GM15510 (cell line): ENCODE measurements around the gene NHLH2.

Experiments
- POLR2A ChIP-seq: IDR thresholded peaks from 3 replicates; pipeline ENCODE4 v1.6.1; 2011; ENCODE audit warnings: borderline replicate concordance; ENCODE audit not compliant: insufficient read length; ENCODE audit errors: extremely low read depth

The NHLH2 gene

GRCh38 chr1:115840605-115841460 lies at the start of gene NHLH2:
TSS of gene NHLH2 (minus strand) at chr1:115841126. CDS start at chr1:115838372, 2,754 bp downstream.
- TF ChIP-seq POLR2A: no peak

DNA sequence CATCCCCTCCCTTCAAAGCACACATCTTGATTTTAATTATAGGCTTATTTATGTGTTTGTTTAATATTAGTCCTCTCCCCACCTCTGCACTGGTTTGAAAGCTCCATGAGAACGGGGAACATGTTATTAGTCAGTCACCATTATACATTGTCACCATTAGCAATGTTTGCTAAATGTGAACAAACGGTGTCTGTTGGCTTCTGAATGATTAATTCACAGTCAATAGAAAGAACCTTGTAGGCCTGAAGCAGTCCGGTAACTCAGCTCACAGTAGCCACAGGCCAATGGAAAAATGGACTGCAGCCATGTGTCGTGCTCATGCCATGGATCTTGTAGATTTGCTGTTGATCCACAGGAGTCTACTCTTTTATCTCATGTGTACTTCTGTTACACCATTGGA lies 49.7 kb upstream of the NHLH2 start:
- TF ChIP-seq POLR2A: no peak

DNA sequence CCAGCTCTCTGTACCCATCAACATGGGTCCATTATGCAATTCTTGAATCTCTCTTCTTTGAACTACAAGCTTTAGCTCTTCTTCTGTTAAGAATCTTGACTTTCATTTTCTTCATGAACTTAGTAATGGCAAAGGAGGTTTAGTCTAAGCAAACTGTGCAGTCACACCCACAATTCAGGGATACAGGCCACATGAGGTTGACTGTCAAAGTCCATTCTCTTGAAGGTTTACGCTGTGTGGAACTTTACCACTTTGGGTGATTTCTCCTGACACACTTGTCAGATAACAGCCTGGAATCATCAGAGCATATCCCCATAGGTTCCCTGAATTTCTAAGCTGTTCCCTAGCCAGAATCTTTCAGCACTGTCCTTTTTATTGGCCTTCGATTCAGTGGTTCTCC lies 48.0 kb upstream of the NHLH2 start:
- no peak for TF ChIP-seq POLR2A

- no peak for TF ChIP-seq POLR2A
Measured at GRCh38 chr1:115882913-115883902, 42.3 kb upstream of the NHLH2 start.

GRCh38 chr1:115880981-115881672 lies 40.2 kb upstream of the NHLH2 start:
- TF ChIP-seq POLR2A: no peak

- no peak for TF ChIP-seq POLR2A
Measured at GRCh38 chr1:115879977-115880376, 39.1 kb upstream of the NHLH2 start.

DNA sequence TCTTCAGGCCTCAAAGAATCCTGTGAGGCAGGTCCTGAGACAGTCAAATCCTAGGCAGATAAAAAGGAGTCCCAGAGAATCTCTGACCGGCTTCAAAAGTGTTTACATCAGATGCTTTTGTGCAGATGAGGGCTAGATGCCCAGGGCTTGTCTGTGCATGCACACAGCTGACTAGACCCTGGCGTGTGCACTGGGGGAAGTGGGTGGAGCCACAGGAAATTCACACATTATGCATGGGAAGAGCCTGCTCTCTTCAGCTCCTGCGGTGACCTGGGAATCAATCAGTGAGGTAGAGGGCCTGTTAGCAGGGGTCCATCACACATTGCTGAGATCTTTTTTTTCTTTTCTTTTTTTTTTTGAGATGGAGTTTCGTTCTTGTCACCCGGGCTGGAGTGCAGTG lies 36.6 kb upstream of the NHLH2 start:
- no peak for TF ChIP-seq POLR2A

- TF ChIP-seq POLR2A: no peak
Measured at GRCh38 chr1:115874904-115875303, 34.0 kb upstream of the NHLH2 start.

- TF ChIP-seq POLR2A: no peak
Measured at GRCh38 chr1:115874497-115874896, 33.6 kb upstream of the NHLH2 start.

- TF ChIP-seq POLR2A: no peak
Measured at GRCh38 chr1:115873184-115873583, 32.3 kb upstream of the NHLH2 start.

DNA sequence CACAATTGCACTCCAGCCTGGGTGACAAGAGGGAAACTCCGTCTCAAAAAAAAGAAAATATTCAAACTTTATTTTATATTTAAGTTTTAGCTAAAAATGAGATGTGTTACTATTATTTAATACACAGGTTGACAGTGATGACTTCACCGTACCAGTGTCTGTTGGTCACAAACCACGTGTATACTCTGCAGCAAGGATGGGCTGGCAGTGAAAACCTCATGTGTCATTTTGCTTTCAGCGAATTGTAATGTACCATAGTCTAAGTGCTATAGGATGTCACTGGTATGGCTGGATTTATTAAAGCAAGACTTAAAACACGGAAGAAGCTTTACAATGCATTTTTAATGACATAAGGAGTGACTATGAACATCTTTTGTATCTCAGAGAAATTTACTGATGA lies 28.1 kb upstream of the NHLH2 start:
- TF ChIP-seq POLR2A: no peak

DNA sequence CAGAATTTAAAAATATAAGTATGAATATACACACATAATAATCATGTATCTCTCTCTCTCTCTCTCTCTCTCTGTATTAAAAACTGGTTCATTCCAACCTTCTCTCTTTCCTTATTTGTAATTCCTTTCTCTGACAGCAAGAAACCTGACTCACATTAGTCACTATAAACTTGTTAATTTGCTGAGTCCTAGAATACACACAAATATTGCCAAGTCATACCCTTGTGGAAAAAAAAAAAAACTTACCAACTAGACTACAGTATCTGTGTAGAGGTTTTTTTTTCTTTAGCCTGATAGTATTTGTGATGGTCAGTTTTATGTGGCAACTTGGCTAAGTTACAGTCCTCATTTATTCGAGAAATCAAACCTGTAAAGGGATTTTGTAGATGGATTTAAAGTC lies 26.3 kb upstream of the NHLH2 start:
- no peak for TF ChIP-seq POLR2A

DNA sequence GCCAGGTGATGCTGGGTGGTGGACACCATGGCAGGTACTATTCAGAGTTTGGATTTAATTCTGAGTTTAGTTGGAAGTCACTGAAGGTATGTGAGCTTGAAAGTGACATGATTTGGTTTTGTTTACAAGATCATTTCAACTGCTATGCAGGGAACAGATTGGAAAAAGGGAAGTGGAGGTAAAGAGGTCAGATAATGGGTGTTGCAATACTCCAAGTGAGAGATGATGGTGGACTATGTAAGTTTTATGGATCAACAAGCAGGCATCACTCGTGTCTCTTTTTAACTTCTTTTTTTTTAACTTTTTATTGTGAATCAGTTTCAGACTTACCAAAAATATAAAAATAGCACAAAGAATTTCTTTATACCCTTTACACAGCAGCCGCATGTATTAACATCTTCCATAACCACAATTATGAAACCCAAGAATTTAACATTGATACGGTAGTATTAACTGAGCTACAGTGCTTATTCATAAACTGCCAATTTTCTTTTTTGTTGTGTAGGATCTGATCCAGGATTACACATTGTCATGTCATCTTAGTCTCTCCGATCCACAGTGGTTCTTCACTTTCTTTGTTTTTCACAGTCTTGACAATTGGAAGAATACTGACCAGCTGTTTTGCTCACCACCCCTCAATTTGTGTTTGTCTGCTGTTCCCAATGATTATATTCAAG lies 24.9 kb upstream of the NHLH2 start:
- TF ChIP-seq POLR2A: no peak

DNA sequence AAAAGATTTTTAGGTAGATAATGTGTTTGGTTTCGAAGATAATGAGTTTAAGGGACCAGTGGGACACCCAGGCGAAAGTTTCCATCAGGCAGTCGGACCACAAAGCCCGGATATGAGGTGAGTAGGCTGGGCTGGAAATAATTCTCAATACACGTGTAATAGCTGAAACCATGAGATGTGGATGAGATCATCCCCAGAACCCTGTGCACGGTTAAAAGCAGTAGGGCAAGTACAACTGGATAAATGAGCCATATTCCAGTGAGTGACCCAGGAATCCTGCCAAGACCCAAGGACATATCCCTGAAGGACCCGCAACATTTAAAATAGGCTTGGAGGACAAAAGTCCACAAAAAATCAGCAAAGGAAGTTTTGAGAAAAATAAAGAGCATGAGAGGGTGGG lies 21.5 kb upstream of the NHLH2 start:
- TF ChIP-seq POLR2A: no peak
